CD4-positive, alpha-beta T cell treated with Interleukin-6 for 4 hours (primary cell): Measurements from ENCODE around the gene B3GLCT.

Experiments used
- DNase-seq: peaks from one replicate; pipeline ENCODE4 v3.0.0-alpha.2; 2020; ENCODE audit warnings: mixed read lengths

Gene B3GLCT

GRCh38 chr13:31357581-31357980, 157.8 kb downstream of the B3GLCT start:
- no peak for DNase-seq

- no peak for DNase-seq
Measured at GRCh38 chr13:31361673-31362072, 161.9 kb downstream of the B3GLCT start.

- DNase-seq: no peak
Measured at GRCh38 chr13:31365630-31366029, 165.9 kb downstream of the B3GLCT start.

GRCh38 chr13:31367410-31367809, 167.6 kb downstream of the B3GLCT start:
- DNase-seq: no peak

GRCh38 chr13:31369213-31369612, 169.4 kb downstream of the B3GLCT start:
- DNase-seq: no peak

GRCh38 chr13:31372454-31372853, 172.7 kb downstream of the B3GLCT start:
- no peak for DNase-seq

GRCh38 chr13:31374682-31375081, 174.9 kb downstream of the B3GLCT start:
- no peak for DNase-seq

- DNase-seq: no peak
Measured at GRCh38 chr13:31377946-31378345, 178.2 kb downstream of the B3GLCT start.

GRCh38 chr13:31380715-31381114, 180.9 kb downstream of the B3GLCT start:
- DNase-seq: no peak
